Liver (tissue), 9 donors: ENCODE data around the gene IL20. TPM values are rescaled to one million over a fixed set of nuclear protein-coding genes. Genes with fewer than 3 reads are reported as not detected.

Experiments
- DNase-seq: peaks from one replicate; pipeline ENCODE4 v3.0.0-alpha.2; 2017; ENCODE audit warnings: low spot score
- H3K27ac ChIP-seq, 2 donors: one replicate each; pipeline ENCODE4 v1.7.0; 2013; ENCODE audit warnings: inconsistent platforms in 2 of 2, low read length in 2 of 2, control low read depth in 1 of 2, low read depth in 1 of 2, mild to moderate bottlenecking in 1 of 2
- H3K27me3 ChIP-seq, 4 donors: one replicate each; pipeline versions ENCODE4 v1.6.1 to v1.7.0; 2013; ENCODE audit warnings: low read length in 3 of 4, inconsistent platforms in 1 of 4, mild to moderate bottlenecking in 1 of 4, moderate library complexity in 1 of 4; ENCODE audit not compliant: control insufficient read depth in 4 of 4, insufficient read depth in 4 of 4
- H3K36me3 ChIP-seq, 4 donors: one replicate each; pipeline versions ENCODE4 v1.6.1 to v1.7.0; 2013; ENCODE audit warnings: low read length in 3 of 4, mild to moderate bottlenecking in 3 of 4, low read depth in 1 of 4, moderate library complexity in 1 of 4; ENCODE audit not compliant: control insufficient read depth in 4 of 4, insufficient read depth in 3 of 4
- H3K4me1 ChIP-seq, 4 donors: one replicate each; pipeline versions ENCODE4 v1.6.1 to v1.7.0; 2013; ENCODE audit warnings: low read length in 3 of 4, mild to moderate bottlenecking in 3 of 4, moderate library complexity in 1 of 4; ENCODE audit not compliant: control insufficient read depth in 4 of 4, insufficient read depth in 4 of 4
- H3K4me3 ChIP-seq, 3 donors: one replicate each; pipeline versions ENCODE4 v1.6.1 to v1.7.0; 2013; ENCODE audit warnings: low read length in 3 of 3, control low read depth in 1 of 3, low read depth in 1 of 3, mild to moderate bottlenecking in 1 of 3
- H3K9ac ChIP-seq, 2 donors: one replicate each; pipeline ENCODE4 v1.7.0; 2013; ENCODE audit warnings: low read length in 2 of 2, mild to moderate bottlenecking in 2 of 2, moderate library complexity in 2 of 2, control low read depth in 1 of 2, low read depth in 1 of 2
- H3K9me3 ChIP-seq, 4 donors: one replicate each; pipeline versions ENCODE4 v1.6.1 to v1.7.0; 2013; ENCODE audit warnings: low read length in 3 of 4; ENCODE audit not compliant: control insufficient read depth in 4 of 4
- ATF3 ChIP-seq: IDR thresholded peaks from 2 replicates; pipeline ENCODE4 v1.6.1; 2016; ENCODE audit warnings: antibody characterized with exemption
- EGR1 ChIP-seq, 2 donors: IDR thresholded peaks; 2 replicates each; pipeline ENCODE4 v1.6.1; 2016 to 2018; ENCODE audit warnings: antibody characterized with exemption in 2 of 2, low read depth in 2 of 2
- FOXA1 ChIP-seq: IDR thresholded peaks from 2 replicates; pipeline ENCODE4 v1.6.1; 2016; ENCODE audit warnings: antibody characterized with exemption
- FOXA2 ChIP-seq: IDR thresholded peaks from 2 replicates; pipeline ENCODE4 v1.6.1; 2016; ENCODE audit warnings: antibody characterized with exemption
- GABPA ChIP-seq, 2 donors: IDR thresholded peaks in 1 of 2; conservative IDR thresholded peaks in 1 of 2; 2 replicates each; pipeline ENCODE4 v1.6.1; 2016; ENCODE audit warnings: antibody characterized with exemption in 2 of 2, mild to moderate bottlenecking in 1 of 2, moderate library complexity in 1 of 2
- HNF4A ChIP-seq, 2 donors: conservative IDR thresholded peaks; 2 replicates each; pipeline ENCODE4 v1.6.1; 2016; ENCODE audit warnings: antibody characterized with exemption in 2 of 2, mild to moderate bottlenecking in 2 of 2
- HNF4G ChIP-seq: IDR thresholded peaks from 2 replicates; pipeline ENCODE4 v1.6.1; 2016; ENCODE audit warnings: antibody characterized with exemption
- JUND ChIP-seq, 2 donors: IDR thresholded peaks; 2 replicates each; pipeline ENCODE4 v1.6.1; 2016; ENCODE audit warnings: antibody characterized with exemption in 2 of 2
- NR2F2 ChIP-seq: IDR thresholded peaks from 2 replicates; pipeline ENCODE4 v1.6.1; 2016; ENCODE audit warnings: antibody characterized with exemption
- RAD21 ChIP-seq, 2 donors: IDR thresholded peaks; 2 replicates each; pipeline ENCODE4 v1.6.1; 2016; ENCODE audit warnings: antibody characterized with exemption in 2 of 2, mild to moderate bottlenecking in 2 of 2
- RXRA ChIP-seq, 2 donors: IDR thresholded peaks; 2 replicates each; pipeline ENCODE4 v1.6.1; 2017 to 2018; ENCODE audit warnings: antibody characterized with exemption in 2 of 2, mild to moderate bottlenecking in 1 of 2
- SP1 ChIP-seq: IDR thresholded peaks from 2 replicates; pipeline ENCODE4 v1.6.1; 2018; ENCODE audit warnings: antibody characterized with exemption, mild to moderate bottlenecking
- TAF1 ChIP-seq: conservative IDR thresholded peaks from 2 replicates; pipeline ENCODE4 v1.6.1; 2016; ENCODE audit warnings: antibody characterized with exemption, mild to moderate bottlenecking
- YY1 ChIP-seq: IDR thresholded peaks from 2 replicates; pipeline ENCODE4 v1.6.1; 2016; ENCODE audit warnings: antibody characterized with exemption, mild to moderate bottlenecking
- WGBS: extraction: QIAGEN DNeasy Blood & Tissue Kit; methylation state at CpG from one replicate; pipeline ENCODE4 v1.1.7; 2013; 5-methylcytosine and 5-hydroxymethylcytosine counted together
- polyA plus RNA-seq, 2 donors: library from polyadenylated mRNA; stranded (reverse) in 1 of 2; unstranded in 1 of 2; fragments of 200-250 nt in 1 of 2; fragments of >200 nt in 1 of 2; fragmentation: Nextera tagmentation in 1 of 2; extraction: Ambion mirVana in 1 of 2; gene quantifications; one replicate each; pipeline versions ENCODE4 v1.2.1 to v1.2.3, GENCODE V29; 2013 to 2015
- total RNA-seq, 2 donors: library from RNA; depleted of rRNA; stranded (reverse); fragments of >200 nt; gene quantifications; one replicate each; pipeline ENCODE4 v1.2.3, GENCODE V29; 2014
- TF ChIP-seq, protein P1 (sequence below): IDR thresholded peaks from 2 replicates; pipeline ENCODE4 v1.6.1; 2016; ENCODE audit warnings: antibody characterized with exemption
- TF ChIP-seq, protein P2 (sequence below): IDR thresholded peaks from 2 replicates; pipeline ENCODE4 v1.6.1; 2016; ENCODE audit warnings: antibody characterized with exemption, mild to moderate bottlenecking
- TF ChIP-seq, protein P3 (sequence below): fragments of 150-350 bp; IDR thresholded peaks from 2 replicates; pipeline ENCODE4 v1.5.1; 2017; ENCODE audit warnings: improper control_type of control experiment, low read depth, low read length; ENCODE audit not compliant: missing input control
- donor health status: healthy.
- donor health status: healthy.
- donor health status: healthy.
- donor health status: healthy.
- donor health status: healthy.

Gene IL20
- total and polyA plus RNA-seq, 4 donors: 0.17 TPM; not detected in 3

- no peak overlapping the region for H3K4me3 ChIP-seq
- H3K9me3 ChIP-seq: no peaks in the 10 kb centered on the region
- no peak for DNase-seq
- peaks cover 0 to 8% (median 3%) of the 10 kb centered on the region in 4 donors for H3K4me1 ChIP-seq
- H3K36me3 ChIP-seq: no peaks in the 10 kb centered on the region
- H3K27me3 ChIP-seq: no peaks in the 10 kb centered on the region
- H3K27ac ChIP-seq: no peak overlapping the region
- H3K9ac ChIP-seq: no peak overlapping the region
- TF ChIP-seq, protein P1, sequence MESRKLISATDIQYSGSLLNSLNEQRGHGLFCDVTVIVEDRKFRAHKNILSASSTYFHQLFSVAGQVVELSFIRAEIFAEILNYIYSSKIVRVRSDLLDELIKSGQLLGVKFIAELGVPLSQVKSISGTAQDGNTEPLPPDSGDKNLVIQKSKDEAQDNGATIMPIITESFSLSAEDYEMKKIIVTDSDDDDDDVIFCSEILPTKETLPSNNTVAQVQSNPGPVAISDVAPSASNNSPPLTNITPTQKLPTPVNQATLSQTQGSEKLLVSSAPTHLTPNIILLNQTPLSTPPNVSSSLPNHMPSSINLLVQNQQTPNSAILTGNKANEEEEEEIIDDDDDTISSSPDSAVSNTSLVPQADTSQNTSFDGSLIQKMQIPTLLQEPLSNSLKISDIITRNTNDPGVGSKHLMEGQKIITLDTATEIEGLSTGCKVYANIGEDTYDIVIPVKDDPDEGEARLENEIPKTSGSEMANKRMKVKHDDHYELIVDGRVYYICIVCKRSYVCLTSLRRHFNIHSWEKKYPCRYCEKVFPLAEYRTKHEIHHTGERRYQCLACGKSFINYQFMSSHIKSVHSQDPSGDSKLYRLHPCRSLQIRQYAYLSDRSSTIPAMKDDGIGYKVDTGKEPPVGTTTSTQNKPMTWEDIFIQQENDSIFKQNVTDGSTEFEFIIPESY: no peak
- TF ChIP-seq FOXA1 (no peak), NR2F2 (no peak), RXRA (IDR thresholded peaks at IDR 0.05) (no peak), JUND (IDR thresholded peaks at IDR 0.05) (no peak), TAF1 (no peak), EGR1 (IDR thresholded peaks at IDR 0.05; ENCODE audit: low read depth in 2 of 2) (no peak), GABPA (IDR thresholded peaks at IDR 0.05 in 1 of 2, conservative IDR thresholded peaks at IDR 0.05 in 1 of 2) (no peak), HNF4A (conservative IDR thresholded peaks at IDR 0.05) (no peak)
- TF ChIP-seq, protein P2, sequence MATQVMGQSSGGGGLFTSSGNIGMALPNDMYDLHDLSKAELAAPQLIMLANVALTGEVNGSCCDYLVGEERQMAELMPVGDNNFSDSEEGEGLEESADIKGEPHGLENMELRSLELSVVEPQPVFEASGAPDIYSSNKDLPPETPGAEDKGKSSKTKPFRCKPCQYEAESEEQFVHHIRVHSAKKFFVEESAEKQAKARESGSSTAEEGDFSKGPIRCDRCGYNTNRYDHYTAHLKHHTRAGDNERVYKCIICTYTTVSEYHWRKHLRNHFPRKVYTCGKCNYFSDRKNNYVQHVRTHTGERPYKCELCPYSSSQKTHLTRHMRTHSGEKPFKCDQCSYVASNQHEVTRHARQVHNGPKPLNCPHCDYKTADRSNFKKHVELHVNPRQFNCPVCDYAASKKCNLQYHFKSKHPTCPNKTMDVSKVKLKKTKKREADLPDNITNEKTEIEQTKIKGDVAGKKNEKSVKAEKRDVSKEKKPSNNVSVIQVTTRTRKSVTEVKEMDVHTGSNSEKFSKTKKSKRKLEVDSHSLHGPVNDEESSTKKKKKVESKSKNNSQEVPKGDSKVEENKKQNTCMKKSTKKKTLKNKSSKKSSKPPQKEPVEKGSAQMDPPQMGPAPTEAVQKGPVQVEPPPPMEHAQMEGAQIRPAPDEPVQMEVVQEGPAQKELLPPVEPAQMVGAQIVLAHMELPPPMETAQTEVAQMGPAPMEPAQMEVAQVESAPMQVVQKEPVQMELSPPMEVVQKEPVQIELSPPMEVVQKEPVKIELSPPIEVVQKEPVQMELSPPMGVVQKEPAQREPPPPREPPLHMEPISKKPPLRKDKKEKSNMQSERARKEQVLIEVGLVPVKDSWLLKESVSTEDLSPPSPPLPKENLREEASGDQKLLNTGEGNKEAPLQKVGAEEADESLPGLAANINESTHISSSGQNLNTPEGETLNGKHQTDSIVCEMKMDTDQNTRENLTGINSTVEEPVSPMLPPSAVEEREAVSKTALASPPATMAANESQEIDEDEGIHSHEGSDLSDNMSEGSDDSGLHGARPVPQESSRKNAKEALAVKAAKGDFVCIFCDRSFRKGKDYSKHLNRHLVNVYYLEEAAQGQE: no peak
- WGBS: 54% methylated on average over 1 of the region's 1 CpG
Measured at GRCh38 chr1:206868264-206868663, 2.8 kb downstream of the IL20 start.

DNA sequence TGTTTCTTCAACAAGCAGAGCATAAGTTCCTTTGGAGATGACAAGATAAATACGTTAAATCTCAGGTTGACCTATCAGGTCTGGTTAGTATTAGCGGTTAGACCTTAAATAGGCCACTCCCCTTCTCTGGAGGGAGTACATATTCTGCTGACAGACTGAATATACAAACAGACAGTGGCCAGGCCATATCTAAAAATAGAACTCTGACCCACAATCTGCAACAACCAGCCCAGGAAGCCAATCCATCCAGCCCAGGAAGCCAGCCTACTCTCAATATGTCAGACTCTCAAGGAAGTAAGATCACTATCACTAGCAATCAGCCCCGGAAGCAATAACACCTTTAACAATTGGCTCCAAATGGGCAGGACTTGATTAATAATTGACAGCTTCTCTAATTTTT lies 6.7 kb downstream of the IL20 start:
- no peak for DNase-seq
- no peaks in the 10 kb centered on the region for H3K27me3 ChIP-seq
- no peaks in the 10 kb centered on the region for H3K36me3 ChIP-seq
- 79% methylated on average over 3 of the region's 3 CpGs for WGBS
- H3K27ac ChIP-seq: no peak overlapping the region
- no peaks in the 10 kb centered on the region for H3K4me1 ChIP-seq
- TF ChIP-seq NR2F2 (no peak), JUND (IDR thresholded peaks at IDR 0.05) (no peak), SP1 (no peak), RXRA (IDR thresholded peaks at IDR 0.05) (no peak), HNF4G (no peak), FOXA2 (no peak), YY1 (no peak), EGR1 (IDR thresholded peaks at IDR 0.05; ENCODE audit: low read depth in 2 of 2) (no peak), HNF4A (conservative IDR thresholded peaks at IDR 0.05) (no peak), ATF3 (no peak), TAF1 (no peak), FOXA1 (no peak), RAD21 (IDR thresholded peaks at IDR 0.05) (no peak)
- TF ChIP-seq, protein P1: no peak
- TF ChIP-seq, protein P2: no peak
- TF ChIP-seq, protein P3, sequence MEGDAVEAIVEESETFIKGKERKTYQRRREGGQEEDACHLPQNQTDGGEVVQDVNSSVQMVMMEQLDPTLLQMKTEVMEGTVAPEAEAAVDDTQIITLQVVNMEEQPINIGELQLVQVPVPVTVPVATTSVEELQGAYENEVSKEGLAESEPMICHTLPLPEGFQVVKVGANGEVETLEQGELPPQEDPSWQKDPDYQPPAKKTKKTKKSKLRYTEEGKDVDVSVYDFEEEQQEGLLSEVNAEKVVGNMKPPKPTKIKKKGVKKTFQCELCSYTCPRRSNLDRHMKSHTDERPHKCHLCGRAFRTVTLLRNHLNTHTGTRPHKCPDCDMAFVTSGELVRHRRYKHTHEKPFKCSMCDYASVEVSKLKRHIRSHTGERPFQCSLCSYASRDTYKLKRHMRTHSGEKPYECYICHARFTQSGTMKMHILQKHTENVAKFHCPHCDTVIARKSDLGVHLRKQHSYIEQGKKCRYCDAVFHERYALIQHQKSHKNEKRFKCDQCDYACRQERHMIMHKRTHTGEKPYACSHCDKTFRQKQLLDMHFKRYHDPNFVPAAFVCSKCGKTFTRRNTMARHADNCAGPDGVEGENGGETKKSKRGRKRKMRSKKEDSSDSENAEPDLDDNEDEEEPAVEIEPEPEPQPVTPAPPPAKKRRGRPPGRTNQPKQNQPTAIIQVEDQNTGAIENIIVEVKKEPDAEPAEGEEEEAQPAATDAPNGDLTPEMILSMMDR: no peak
- H3K9ac ChIP-seq: no peak overlapping the region
- H3K4me3 ChIP-seq: no peak overlapping the region
- peaks cover 0 to 3% (median 0%) of the 10 kb centered on the region in 4 donors for H3K9me3 ChIP-seq
